Measurements from ENCODE around the gene HUNK.

GRCh38 chr21:31959881-31960280 lies 87.1 kb downstream of the HUNK start:
- TF ChIP-seq CTCF (IDR thresholded peaks at IDR 0.05), result no peak
- TF ChIP-seq EP300 (IDR thresholded peaks at IDR 0.05), result no peak
- TF ChIP-seq POLR2A (IDR thresholded peaks at IDR 0.05), result no peak
- TF ChIP-seq POLR2AphosphoS5 (IDR thresholded peaks at IDR 0.05), result no peak

All from suprapubic skin (tissue), 4 donors.